Natural killer cell (primary cell): ENCODE data around the gene PHF20. TPM values are rescaled to one million over a fixed set of nuclear protein-coding genes. Genes with fewer than 3 reads are reported as not detected.

Source experiments
- ATAC-seq, 3 donors: fragments of 150-1000 bp in 2 of 3; fragments of 200-7000 bp in 1 of 3; cut with Tn5 transposase; 1 replicate in 1 of 3; 2 replicates in 2 of 3; pipeline ENCODE4 v1.10.0; 2021; ENCODE audit warnings: mild to moderate bottlenecking in 2 of 3, moderate library complexity in 2 of 3
- DNase-seq, 2 donors: peaks; one replicate each; pipeline versions ENCODE4 v3.0.0 to v3.0.0-alpha.2; 2013 to 2021; ENCODE audit warnings: mixed read lengths in 1 of 2
- H3K27ac ChIP-seq: one replicate; pipeline ENCODE4 v1.5.1; 2013; ENCODE audit warnings: mild to moderate bottlenecking, low read length
- H3K27me3 ChIP-seq: one replicate; pipeline ENCODE4 v1.6.1; 2013; ENCODE audit warnings: low read length; ENCODE audit not compliant: control insufficient read depth, insufficient read depth
- H3K36me3 ChIP-seq: one replicate; pipeline ENCODE4 v1.6.1; 2013; ENCODE audit warnings: low read length; ENCODE audit not compliant: control insufficient read depth, insufficient read depth
- H3K4me1 ChIP-seq: one replicate; pipeline ENCODE4 v1.6.1; 2013; ENCODE audit warnings: low read length; ENCODE audit not compliant: control insufficient read depth, insufficient read depth
- H3K4me3 ChIP-seq: one replicate; pipeline ENCODE4 v1.5.1; 2013; ENCODE audit warnings: low read length
- H3K9me3 ChIP-seq: one replicate; pipeline ENCODE4 v1.6.1; 2013; ENCODE audit warnings: low read length; ENCODE audit not compliant: control insufficient read depth, insufficient read depth
- H3K27ac Mint-ChIP-seq, 2 donors: one replicate each; pipeline ENCODE4 v1.8.0; 2022; ENCODE audit warnings: mild to moderate bottlenecking in 2 of 2, mixed read lengths in 2 of 2, moderate library complexity in 1 of 2
- H3K27me3 Mint-ChIP-seq, 2 donors: one replicate each; pipeline ENCODE4 v1.8.0; 2022; ENCODE audit warnings: low read depth in 2 of 2, mixed read lengths in 2 of 2
- H3K36me3 Mint-ChIP-seq: one replicate; pipeline ENCODE4 v1.8.0; 2022; ENCODE audit warnings: mixed read lengths
- H3K4me1 Mint-ChIP-seq, 2 donors: one replicate each; pipeline ENCODE4 v1.8.0; 2022; ENCODE audit warnings: mixed read lengths in 2 of 2
- H3K4me3 Mint-ChIP-seq: one replicate; pipeline ENCODE4 v1.8.0; 2022; ENCODE audit warnings: mild to moderate bottlenecking, moderate library complexity, mixed read lengths
- H3K9me3 Mint-ChIP-seq, 2 donors: one replicate each; pipeline ENCODE4 v1.8.0; 2022; ENCODE audit warnings: mixed read lengths in 2 of 2
- CTCF ChIP-seq: fragments of 200-600 bp; IDR thresholded peaks from one replicate; pipeline ENCODE4 v1.8.0; 2022; ENCODE audit warnings: antibody characterized with exemption
- WGBS: methylation state at CpG from one replicate; pipeline ENCODE4 v1.1.7; 2013; ENCODE audit warnings: missing lambda C conversion rate; ENCODE audit not compliant: insufficient coverage; 5-methylcytosine and 5-hydroxymethylcytosine counted together
- intact Hi-C: fragments of 100-400 bp; cut with micrococcal nuclease; formaldehyde crosslinking; loops from one replicate; pipeline ENCODE4 v1.14.2; 2022
- total RNA-seq, 4 donors: library from RNA; stranded (reverse); fragments of 120-200 nt in 1 of 4; gene quantifications; one replicate each; pipeline versions ENCODE4 v1.2.3 to v1.2.4, GENCODE V29; 2013 to 2022

PHF20 gene
- total RNA-seq, 3 donors from 2014 or later (not counting 1 experiment from before 2014, with no cell fraction given) = 151 to 165 (median 161) TPM

GRCh38 chr20:35831029-35831428 is 59.2 kb downstream of the PHF20 start:
- 100% methylated on average over 1 of the region's 1 CpG for WGBS
- Histone ChIP-seq H3K4me3 (no peak overlapping the region), H3K36me3 (peaks cover 2% of the 10 kb centered on the region), H3K4me1 (no peaks in the 10 kb centered on the region), H3K27me3 (no peaks in the 10 kb centered on the region), H3K27ac (no peak overlapping the region), H3K9me3 (no peaks in the 10 kb centered on the region)
- TF ChIP-seq CTCF = no peak
- H3K27me3 Mint-ChIP-seq = no peaks in the 10 kb centered on the region
- no peak for DNase-seq
- H3K4me1 Mint-ChIP-seq = peaks cover 38 to 57% of the 10 kb centered on the region in 2 donors
- H3K4me3 Mint-ChIP-seq = no peak overlapping the region
- no peaks in the 10 kb centered on the region for H3K9me3 Mint-ChIP-seq
- H3K27ac Mint-ChIP-seq = peak overlapping the region; percentile 8 to 41
- intact Hi-C loops = no loop called here
- ATAC-seq = no peak
- H3K36me3 Mint-ChIP-seq = no peaks in the 10 kb centered on the region

GRCh38 chr20:35831971-35832370 is 60.2 kb downstream of the PHF20 start:
- no peaks in the 10 kb centered on the region for H3K4me1 ChIP-seq
- no peaks in the 10 kb centered on the region for H3K36me3 Mint-ChIP-seq
- no peak for ATAC-seq

GRCh38 chr20:35833241-35833640 is 61.4 kb downstream of the PHF20 start:
- intact Hi-C loops = no loop called here
- Histone ChIP-seq H3K36me3 (peaks cover 2% of the 10 kb centered on the region), H3K27ac (no peak overlapping the region), H3K4me3 (no peak overlapping the region), H3K27me3 (no peaks in the 10 kb centered on the region), H3K4me1 (no peaks in the 10 kb centered on the region), H3K9me3 (no peaks in the 10 kb centered on the region)
- no peaks in the 10 kb centered on the region for H3K36me3 Mint-ChIP-seq
- H3K27ac Mint-ChIP-seq = peak overlapping the region in 1 of 2 donors; percentile 32
- DNase-seq = no peak
- no peak for ATAC-seq
- peaks cover 31 to 50% of the 10 kb centered on the region in 2 donors for H3K4me1 Mint-ChIP-seq
- no peaks in the 10 kb centered on the region for H3K27me3 Mint-ChIP-seq
- WGBS = 83% methylated on average over 1 of the region's 1 CpG
- H3K9me3 Mint-ChIP-seq = no peaks in the 10 kb centered on the region
- no peak for TF ChIP-seq CTCF
- H3K4me3 Mint-ChIP-seq = no peak overlapping the region

More at GRCh38 chr20:35831971-35832370, 60.2 kb downstream of the PHF20 start:
- H3K4me1 Mint-ChIP-seq = peaks cover 31 to 49% of the 10 kb centered on the region in 2 donors
- TF ChIP-seq CTCF = no peak
- H3K27ac ChIP-seq = no peak overlapping the region
- WGBS = 88% methylated on average over 2 of the region's 2 CpGs
- DNase-seq = no peak
- intact Hi-C loops = no loop called here
- peaks cover 2% of the 10 kb centered on the region for H3K36me3 ChIP-seq
- H3K9me3 Mint-ChIP-seq = no peaks in the 10 kb centered on the region
- H3K9me3 ChIP-seq = no peaks in the 10 kb centered on the region
- no peak overlapping the region for H3K4me3 ChIP-seq
- no peaks in the 10 kb centered on the region for H3K27me3 Mint-ChIP-seq
- no peak overlapping the region for H3K4me3 Mint-ChIP-seq
- no peaks in the 10 kb centered on the region for H3K27me3 ChIP-seq
- H3K27ac Mint-ChIP-seq = peak overlapping the region in 1 of 2 donors; percentile 11

GRCh38 chr20:35837577-35838195 is 65.9 kb downstream of the PHF20 start:
- Histone ChIP-seq H3K27me3 (no peaks in the 10 kb centered on the region), H3K36me3 (peaks cover 5% of the 10 kb centered on the region)
- H3K9me3 Mint-ChIP-seq = no peaks in the 10 kb centered on the region

More at GRCh38 chr20:35837577-35838195, 65.9 kb downstream of the PHF20 start:
- 93% methylated on average over 6 of the region's 6 CpGs for WGBS
- H3K9me3 ChIP-seq = no peaks in the 10 kb centered on the region
- H3K4me1 ChIP-seq = peaks cover 10% of the 10 kb centered on the region
- H3K27ac Mint-ChIP-seq = peak overlapping the region; percentile 47 to 50
- no peak overlapping the region for H3K4me3 Mint-ChIP-seq
- H3K4me3 ChIP-seq = no peak overlapping the region
- no peak overlapping the region for H3K27ac ChIP-seq
- intact Hi-C loops = no loop called here
- TF ChIP-seq CTCF = no peak
- no peaks in the 10 kb centered on the region for H3K27me3 Mint-ChIP-seq
- DNase-seq (no peak), ATAC-seq (no peak)
- peaks cover 5% of the 10 kb centered on the region for H3K36me3 Mint-ChIP-seq
- peaks cover 32 to 40% of the 10 kb centered on the region in 2 donors for H3K4me1 Mint-ChIP-seq
